Anterior cingulate cortex (tissue), 58 donors: ENCODE measurements around the gene KLHL3.
A peak's percentile ranks its signal among the peaks of the same experiment; 100 is the strongest.
"Not testable (repeated sequence)": the region's sequence is repeated elsewhere in the genome, so short reads cannot be mapped to it uniquely, and the experiment has no call there.

Source experiments
- DNase-seq, 58 donors: peaks; one replicate each; lab custom pipeline; 2025; lab: John Stamatoyannopoulos, UW

KLHL3 gene, protein sequence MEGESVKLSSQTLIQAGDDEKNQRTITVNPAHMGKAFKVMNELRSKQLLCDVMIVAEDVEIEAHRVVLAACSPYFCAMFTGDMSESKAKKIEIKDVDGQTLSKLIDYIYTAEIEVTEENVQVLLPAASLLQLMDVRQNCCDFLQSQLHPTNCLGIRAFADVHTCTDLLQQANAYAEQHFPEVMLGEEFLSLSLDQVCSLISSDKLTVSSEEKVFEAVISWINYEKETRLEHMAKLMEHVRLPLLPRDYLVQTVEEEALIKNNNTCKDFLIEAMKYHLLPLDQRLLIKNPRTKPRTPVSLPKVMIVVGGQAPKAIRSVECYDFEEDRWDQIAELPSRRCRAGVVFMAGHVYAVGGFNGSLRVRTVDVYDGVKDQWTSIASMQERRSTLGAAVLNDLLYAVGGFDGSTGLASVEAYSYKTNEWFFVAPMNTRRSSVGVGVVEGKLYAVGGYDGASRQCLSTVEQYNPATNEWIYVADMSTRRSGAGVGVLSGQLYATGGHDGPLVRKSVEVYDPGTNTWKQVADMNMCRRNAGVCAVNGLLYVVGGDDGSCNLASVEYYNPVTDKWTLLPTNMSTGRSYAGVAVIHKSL

DNA sequence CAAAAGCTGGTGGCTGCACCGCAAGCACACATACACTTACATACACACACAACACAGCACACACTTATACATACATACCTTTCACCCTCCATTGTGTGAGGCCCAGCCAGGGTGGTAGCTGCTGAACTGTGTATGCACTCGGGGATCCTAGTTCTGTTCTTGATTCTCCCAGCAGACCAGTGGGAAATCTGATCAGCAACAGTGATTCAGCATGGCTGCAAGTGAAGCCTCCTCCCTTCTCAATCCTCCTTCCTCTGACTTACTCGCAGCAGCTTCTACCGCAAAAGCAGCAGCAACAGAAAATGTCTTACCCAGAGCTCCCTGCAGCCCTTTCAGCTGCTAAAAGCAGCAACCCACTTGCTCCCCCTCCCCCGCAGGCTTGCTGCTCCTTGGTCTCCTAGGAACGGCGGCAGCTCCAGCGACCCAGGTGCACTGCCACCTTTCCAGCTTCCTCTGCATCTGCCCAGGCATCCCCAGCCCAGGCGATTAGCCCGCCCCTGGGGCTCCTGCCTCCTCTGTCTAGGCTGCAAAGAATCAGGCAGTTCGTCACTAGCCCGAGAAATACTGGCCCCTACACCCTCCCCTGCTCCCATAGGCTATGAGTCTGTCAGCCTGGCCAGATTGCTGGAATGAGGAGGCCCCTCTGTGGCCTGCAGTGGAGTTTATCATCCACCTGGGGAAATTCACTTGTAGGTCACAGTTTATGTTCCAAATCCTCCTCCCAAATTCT, at the start of gene KLHL3:
Gene KLHL3 (minus strand): TSS at position 535 of the 730 bp plus-strand sequence. CDS start 443 bp downstream, at position 92.
- DNase-seq: peak in 43 of 58 donors; percentile 7 to 75 (median 33)

DNA sequence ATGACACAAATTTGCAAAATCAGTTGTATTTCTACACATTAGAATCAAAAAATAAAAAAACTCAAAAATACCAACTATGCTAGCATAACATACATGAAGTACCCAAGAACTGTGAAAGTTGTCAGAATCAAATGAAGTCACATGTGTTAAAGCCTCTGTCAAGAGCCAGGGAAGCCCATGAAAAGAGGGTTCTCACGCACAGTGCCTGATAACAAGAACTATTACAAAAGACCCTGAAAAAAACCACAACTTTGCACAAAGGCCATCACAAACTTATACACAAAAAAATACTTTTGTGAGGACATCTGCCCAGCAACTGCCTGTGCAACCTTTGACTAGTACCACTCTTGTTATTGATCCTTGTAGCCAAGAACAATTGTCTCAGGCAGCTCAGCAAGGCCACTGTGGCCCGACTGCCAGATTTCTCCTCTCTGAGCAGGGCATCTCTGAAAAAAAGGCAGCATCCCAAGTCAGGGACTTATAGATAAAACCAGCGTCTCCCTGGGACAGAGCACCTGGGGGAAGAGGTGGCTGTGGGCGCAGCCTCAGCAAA, 47.2 kb upstream of the KLHL3 start:
- DNase-seq: peak in 2 of 58 donors; percentile 5 to 8

DNA sequence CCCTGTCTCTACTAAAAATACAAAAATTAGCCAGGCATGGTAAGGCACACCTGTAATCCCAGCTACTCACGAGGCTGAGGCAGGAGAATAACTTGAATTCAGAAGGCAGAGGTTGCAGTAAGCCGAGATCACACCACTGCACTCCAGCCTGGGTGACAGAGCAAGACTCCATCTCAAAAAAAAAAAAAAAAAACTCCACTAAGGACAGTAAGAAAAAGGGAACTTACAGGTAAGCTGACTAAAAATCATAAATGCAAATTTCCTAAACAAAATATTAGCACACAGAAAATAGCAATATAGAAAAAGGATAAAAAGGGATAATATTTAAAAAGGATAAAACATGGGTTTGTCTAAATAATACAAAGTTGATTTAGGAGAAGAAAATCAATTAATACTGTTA, 46.2 kb upstream of the KLHL3 start:
- no peak for DNase-seq

DNA sequence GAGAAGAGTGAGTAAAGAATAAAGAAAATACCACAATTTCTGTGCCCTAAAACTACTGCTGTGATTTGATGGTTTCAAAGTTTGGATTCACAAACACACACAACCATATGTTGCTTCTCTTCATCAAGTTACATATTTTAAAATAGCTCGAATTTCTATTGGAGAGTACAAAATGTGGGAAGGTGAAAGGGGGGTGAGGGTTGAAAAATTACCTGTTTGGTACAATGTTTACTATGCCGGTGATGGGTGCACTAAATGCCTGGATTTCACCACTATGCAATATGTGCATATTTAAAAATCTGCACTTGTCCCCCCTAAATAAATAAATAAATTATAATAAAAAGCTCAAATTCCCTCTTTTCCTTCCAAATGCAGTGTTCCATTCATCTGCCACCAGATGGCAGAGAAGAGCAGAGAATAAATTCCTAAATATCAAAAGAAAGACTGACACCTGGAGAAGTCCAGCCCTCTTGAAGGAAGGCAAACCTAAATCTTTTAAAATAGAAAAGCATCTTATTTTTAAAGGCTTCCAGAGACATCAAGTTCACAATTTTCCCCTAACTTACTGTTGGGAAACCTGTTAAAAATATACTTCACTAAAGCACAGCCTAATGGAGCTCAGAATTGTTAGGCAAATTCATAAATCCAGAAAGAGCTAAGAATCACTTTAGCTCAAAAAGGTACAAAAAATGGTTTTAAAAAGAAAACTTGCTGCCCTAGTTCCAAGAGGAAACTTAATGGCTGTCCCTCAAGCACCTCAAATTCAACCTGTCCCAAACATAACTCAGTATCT, 43.1 kb upstream of the KLHL3 start:
- peak in 1 of 58 donors; percentile 33 for DNase-seq

DNA sequence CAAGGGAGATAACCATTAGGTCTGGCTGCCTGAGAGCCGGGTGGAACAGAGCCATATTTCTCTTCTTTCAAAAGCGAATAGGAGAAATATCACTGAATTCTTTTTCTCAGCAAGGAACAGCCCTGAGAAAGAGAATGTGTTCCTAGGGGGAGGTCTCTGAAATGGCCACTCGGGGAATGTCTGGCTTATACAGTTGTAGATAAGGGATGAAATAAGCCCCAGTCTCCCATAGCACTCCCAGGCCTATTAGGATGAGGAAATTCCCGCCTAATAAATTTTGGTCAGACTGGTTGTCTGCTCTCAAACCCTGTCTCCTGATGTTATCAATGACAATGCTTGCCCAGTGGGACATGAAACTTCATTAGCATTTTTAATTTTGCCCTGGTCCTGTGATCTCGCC, 32.0 kb upstream of the KLHL3 start:
- not testable (repeated sequence) for DNase-seq

DNA sequence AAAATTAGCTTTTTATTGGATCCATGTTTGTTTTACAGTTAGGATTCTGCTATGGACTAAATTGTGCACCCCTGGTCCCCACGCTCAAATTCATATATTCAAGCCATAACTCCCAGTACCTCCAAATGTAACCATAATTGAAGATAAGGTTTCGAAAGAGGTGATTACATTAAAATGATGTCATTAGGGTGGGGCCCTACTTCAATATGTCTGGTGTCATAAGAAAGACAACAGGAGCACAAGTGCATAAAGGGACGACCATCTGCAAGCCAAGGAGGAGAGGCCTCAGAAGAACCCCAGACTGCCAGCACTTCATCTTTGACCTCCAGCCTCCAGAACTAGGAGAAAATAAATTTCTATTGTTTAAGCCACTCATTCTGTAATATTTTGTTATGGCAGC, 25.7 kb upstream of the KLHL3 start:
- no peak for DNase-seq

DNA sequence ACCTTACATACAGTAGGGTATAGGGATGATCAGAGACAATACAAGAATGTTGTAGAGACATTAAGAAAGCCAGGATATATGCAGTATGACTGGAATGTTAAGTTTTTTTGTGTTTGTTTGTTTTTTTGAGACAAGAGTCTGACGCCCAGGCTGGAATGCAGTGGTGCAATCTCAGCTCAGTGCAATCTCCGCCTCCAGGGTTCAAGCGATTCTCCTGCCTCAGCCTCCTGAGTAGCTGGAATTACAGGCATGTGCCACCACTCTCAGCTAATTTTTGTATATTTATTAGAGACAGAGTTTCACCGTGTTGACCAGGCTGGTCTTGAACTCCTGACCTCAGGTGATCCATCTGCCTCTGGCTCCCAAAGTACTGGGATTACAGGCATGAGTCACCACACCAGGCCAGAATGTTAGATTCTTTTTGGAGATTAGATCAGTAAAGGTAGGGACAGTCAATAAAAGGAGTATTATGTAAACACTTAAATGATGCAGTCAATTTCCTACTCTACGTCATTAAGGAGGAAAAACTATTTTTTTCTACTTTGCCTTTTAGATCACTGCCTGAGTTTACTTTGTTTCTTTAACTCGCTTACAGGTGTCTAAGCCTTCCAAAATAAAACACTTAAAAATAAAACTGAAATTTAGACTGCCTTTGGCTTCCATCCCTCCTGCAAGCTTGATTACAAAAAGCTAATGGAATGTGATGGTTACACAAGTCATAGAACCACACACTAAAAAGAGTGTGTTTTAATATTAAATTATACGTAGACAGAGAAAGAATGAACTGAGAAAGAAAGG, 25.0 kb upstream of the KLHL3 start:
- no peak for DNase-seq

DNA sequence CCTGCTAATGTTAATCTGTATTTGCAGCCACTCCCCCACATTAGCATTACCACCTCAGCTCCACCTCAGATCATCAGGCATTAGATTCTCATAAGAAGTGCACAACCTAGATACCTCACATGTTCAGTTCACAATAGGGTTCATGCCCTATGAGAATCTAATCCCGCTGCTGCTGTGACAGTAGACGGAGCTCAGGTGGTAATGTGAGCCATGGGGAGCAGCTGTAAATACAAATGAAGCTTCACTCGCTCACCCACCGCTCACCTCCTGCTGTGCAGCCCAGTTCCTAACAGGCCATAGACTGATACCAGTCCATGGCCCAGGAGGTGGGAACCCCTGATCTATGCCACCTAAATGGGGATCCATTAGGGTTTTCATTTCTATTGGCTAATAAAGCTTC, 24.4 kb upstream of the KLHL3 start:
- DNase-seq: no peak

DNA sequence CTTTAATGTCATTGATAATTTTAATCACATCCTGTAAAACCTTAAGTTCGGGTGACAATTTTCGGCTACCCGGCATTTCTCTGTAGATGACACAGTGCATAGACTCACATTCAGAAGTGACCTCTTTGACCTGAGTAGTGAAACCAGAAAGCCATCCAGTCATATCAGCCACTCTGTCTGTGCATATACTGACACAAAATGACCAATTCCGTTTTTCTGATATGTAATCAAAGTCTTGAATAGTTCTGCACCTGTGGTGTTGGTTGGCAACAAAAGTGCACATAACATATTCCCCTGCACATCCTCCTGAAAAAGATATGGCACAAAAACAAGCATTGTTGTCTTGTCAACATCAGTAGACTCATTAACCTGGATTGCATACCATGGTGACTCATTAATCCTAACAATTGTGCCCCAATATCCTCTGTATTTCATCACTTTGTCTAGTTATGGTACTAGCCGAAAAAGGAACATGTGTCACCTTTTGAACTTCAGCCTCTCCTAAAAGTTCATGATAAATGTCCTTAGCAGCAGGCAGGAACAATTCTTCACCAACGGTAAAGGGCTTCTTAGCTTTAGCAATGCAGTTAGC, 22.9 kb upstream of the KLHL3 start:
- no peak for DNase-seq

DNA sequence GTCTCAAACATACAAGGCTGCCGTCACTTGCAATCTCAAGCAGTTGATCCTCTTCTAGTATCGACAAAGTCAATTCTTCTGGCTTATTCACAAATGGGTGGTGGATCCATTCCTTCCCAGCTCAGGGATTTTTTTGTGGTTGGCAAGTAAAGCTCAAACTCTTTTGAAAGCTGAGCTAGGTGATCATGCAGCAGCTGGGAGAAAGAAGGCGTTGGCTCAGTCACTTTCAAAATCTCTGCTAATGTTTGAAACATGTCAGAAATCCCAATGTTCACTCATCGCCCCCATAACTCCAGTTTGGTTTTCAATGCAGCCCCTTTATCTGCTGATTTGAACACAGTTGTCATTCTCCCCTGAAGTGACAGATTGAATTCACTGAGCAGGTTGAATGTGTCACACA, 22.2 kb upstream of the KLHL3 start:
- DNase-seq: no peak

DNA sequence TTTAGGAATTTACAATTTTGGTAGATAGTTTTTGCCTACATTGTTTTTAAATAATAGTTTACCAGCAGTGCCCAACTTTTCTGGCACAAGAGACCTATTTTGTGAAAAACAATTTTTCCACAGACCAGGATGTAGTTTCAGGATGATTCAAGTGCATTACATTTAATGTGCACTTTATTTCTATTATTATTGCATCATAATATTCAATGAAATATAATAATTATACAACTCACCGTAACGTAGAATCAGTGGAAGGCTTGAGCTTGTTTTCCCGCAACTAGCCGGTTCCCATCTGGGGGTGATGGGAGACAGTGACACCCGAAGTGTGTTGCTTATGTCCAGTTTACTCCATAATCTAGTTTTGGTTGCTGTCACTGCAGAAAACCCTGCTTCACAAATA, 21.7 kb upstream of the KLHL3 start:
- DNase-seq: no peak

DNA sequence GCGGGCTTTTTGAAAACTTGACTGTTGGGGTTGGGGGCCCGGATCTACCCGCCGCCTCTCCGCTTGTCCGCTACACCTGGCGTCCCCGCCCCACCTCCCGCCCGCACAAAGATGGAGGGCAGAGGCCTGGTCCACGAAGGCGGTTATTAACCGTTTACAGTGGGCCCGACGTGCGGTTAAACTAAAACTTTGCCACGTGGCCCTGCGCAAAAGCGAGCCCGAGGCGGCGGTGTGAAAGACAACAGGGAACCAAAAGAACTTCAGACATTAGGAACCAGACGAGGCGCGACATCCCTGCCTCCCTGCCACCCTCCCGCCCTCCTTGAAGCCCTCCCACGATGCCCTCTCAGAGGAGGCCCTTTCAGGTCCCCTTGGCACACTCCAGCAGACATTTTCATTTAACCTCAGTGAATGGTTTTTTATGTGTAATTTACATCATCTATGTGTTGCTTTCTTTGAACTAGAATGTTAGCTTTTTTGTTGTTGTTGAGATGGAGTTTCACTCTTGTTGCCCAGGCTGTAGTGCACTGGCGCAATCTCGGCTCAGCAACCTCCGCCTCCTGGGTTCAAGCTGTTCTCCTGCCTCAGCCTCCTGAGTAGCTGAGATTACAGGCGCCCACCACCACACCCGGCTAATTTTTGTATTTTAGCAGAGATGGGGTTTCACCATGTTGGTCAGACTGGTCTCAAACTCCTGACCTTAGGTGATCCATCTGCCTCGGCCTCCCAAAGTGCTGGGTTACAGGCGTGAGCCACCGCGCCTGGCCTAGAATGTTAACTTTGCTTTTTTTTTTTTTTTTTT, 19.3 kb upstream of the KLHL3 start:
- peak in 2 of 58 donors; percentile 71 to 76 for DNase-seq

DNA sequence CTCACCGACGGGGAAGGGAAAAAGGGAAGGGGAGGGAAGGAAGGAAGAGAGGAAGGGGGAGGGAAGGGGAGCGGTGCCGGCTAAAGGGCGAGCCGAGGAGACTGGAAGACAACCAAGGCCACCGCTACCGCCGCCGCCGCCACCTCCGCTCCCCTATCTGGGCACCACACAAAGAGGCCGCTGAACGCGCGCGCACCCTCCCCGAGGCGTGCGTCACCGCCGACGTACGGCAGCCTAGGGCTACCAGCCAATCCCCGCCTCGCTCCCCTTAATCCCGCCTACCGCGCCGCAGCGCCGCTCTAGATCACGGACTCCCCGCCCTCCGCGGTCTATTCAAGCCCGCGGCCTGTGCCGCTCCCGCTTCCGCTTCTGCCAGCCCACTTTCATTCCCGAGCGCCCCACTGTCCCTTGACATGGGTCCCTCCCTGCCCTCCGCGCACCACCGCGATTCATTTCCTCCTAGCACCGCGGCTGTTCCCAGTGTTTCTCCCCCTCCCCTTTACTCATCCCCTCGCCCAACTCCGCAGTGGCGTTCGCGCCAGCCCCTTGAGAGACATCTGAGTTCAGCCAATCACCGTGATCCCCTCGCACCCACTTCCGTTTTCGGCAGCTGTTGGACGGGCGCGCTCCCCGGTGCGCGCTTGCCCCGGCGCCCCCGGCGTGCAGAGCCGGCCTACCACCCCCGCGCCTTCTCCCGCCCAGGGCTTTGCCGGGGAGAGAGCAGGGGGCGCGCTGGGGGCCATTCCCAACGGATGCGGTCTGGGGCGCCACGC, 18.5 kb upstream of the KLHL3 start, which contains the start of gene HNRNPA0:
Gene HNRNPA0 (minus strand): TSS at position 176 of the 773 bp plus-strand sequence. CDS start 297 bp downstream, outside the sequence.
- peak; percentile 88 to 100 (median 98) for DNase-seq

DNA sequence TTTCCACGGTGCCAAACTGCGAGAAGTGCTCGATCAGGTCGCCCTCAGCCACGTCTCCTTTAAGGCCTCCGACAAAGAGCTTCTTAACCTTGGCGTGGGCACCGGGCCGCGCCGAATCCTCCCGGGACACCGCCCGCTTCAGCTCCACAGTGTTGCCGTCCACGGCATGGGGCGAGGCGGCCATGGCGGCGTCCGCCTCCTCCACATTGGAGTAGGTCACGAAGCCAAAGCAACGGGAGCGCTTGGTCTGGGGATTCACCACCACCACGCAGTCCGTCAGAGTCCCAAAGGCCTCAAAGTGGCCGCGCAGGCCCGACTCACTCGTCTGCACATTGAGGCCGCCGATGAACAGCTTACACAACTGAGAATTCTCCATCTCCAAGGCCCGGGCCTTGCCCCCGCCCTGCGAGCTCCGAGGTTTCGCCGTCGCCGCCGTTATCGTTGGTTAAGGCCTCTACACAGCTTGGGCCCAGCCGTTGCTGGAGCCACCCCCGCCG, 17.9 kb upstream of the KLHL3 start:
- DNase-seq: peak in 25 of 58 donors; percentile 35 to 76 (median 62)

DNA sequence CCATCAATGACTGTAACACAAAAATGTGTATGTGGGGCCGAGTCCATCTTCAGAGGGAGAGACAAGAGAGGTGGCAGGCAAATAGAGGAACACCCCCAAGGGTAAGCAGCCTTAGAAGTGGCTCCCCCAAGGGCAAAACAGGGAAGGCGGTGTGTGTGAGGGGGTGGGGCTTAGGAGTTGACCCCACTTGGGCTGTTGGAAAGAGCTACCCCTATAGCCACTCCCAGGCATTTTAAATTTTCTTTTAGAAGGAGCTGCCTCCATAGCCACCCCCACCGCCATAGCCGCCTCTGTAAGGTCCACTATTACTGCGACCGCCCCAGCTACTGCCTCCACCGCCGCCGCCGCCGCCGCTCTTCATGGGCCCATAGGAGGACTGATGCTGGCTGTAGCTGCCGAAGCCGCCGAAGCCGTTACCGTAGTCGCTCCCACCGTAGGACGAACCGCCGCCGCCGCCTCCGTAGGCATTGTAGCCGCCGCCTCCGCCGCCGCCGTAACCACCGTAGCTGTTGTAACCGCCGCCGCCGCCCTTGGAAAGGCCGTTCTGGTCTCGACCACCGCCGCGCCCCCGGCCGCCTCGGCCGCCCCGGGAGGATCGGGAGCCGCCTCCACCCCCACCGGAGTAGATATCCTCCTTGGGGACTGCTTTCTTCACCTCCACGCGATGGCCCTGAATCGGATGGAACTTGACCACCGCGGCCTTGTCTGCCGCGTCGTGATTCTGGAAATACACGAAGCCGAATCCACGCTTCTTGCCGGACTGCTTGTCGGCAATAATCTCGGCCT, 17.2 kb upstream of the KLHL3 start:
- peak in 13 of 58 donors; percentile 15 to 55 (median 42) for DNase-seq

DNA sequence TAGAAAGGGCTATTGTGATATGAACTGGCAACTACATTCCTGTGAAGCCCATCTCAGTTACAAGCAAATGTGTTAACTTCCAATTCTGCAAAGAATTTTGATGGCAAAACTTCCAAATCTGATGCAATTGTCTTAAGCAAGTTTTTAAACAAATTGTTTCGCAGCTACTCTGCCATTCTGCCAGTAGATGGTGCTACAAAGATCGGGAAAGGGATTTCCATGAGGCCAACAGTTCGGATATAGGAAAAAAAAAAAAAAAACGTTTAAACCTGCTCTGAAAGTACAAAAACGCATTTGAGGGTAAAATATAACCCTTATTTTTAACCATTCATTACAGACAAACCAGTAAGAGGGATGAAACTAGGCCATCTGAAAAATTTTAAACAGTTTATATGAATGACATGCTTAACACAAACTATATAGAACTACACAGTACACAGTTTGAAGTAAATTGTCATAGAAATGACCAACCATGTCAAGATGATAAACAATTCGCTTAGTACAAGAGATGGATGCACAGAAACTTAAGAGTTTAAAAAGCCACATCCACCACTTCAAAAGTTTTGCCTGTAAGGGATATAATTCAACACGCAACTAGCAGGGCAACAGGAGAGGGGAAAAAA, 16.1 kb upstream of the KLHL3 start:
- DNase-seq: peak in 9 of 58 donors; percentile 1 to 58 (median 6)
